Esophagus squamous epithelium (tissue), 4 donors: ENCODE measurements around the gene MRM1.

ENCODE experiments used
- POLR2A ChIP-seq, 4 donors: fragments of 450-650 bp; IDR thresholded peaks; one replicate each; pipeline ENCODE4 v1.6.1; 2017; ENCODE audit warnings: antibody characterized with exemption in 4 of 4, mild to moderate bottlenecking in 4 of 4, moderate library complexity in 3 of 4
- TF ChIP-seq, protein P1 (sequence below), 6 experiments: fragments of 450-650 bp in 4 of 6; fragments of 200-600 bp in 2 of 6; sonication (generic) in 2 of 6; IDR thresholded peaks; one replicate each; pipeline ENCODE4 v1.5.1; 2016 to 2019; ENCODE audit warnings: antibody characterized with exemption in 6 of 6, mild to moderate bottlenecking in 4 of 6, moderate library complexity in 4 of 6

DNA sequence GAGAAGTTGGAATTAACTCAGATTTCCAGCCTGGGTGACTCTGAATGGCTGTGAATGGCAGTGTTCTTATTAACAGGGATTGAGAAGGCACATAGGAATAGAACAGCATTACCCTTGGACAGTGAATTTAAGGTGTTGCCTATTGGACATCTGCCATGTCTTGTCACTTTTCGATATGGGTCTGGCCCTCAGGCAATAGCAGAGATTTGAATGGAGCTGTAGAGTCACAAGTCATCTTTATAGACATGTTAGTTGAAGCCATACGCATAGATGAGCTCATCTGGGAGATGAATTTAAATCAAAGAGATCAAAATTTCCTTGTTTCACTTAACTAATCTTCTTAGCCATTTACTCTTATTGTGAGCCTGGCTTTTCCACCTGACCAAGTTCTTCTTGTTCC is 24.6 kb upstream of the MRM1 start:
- TF ChIP-seq, protein P1, sequence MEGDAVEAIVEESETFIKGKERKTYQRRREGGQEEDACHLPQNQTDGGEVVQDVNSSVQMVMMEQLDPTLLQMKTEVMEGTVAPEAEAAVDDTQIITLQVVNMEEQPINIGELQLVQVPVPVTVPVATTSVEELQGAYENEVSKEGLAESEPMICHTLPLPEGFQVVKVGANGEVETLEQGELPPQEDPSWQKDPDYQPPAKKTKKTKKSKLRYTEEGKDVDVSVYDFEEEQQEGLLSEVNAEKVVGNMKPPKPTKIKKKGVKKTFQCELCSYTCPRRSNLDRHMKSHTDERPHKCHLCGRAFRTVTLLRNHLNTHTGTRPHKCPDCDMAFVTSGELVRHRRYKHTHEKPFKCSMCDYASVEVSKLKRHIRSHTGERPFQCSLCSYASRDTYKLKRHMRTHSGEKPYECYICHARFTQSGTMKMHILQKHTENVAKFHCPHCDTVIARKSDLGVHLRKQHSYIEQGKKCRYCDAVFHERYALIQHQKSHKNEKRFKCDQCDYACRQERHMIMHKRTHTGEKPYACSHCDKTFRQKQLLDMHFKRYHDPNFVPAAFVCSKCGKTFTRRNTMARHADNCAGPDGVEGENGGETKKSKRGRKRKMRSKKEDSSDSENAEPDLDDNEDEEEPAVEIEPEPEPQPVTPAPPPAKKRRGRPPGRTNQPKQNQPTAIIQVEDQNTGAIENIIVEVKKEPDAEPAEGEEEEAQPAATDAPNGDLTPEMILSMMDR (IDR thresholded peaks at IDR 0.05) = no peak
- no peak for TF ChIP-seq POLR2A (IDR thresholded peaks at IDR 0.05)
